Esophagus squamous epithelium (tissue), 5 donors: ENCODE data around the gene ARFGAP3. TPM values are rescaled to one million over a fixed set of nuclear protein-coding genes. Genes with fewer than 3 reads are reported as not detected.
A peak's percentile ranks its signal among the peaks of the same experiment; 100 is the strongest.

Experiments used
- DNase-seq: peaks from one replicate; lab custom pipeline; 2025; lab: John Stamatoyannopoulos, UW
- H3K27ac ChIP-seq, 4 donors: fragments of 200-600 bp; sonication (generic); one replicate each; pipeline ENCODE4 v1.5.1; 2016 to 2019; ENCODE audit warnings: mild to moderate bottlenecking in 1 of 4
- H3K27me3 ChIP-seq, 4 donors: fragments of 200-600 bp; sonication (generic); 1 replicate in 3 of 4; 2 replicates in 1 of 4; pipeline versions ENCODE4 v1.5.1 to v1.6.0; 2017 to 2021; ENCODE audit warnings: antibody characterized with exemption in 1 of 4
- H3K36me3 ChIP-seq, 3 donors: fragments of 200-600 bp; sonication (generic); one replicate each; pipeline ENCODE4 v1.5.1; 2016 to 2019
- H3K4me1 ChIP-seq, 3 donors: fragments of 200-600 bp; sonication (generic); one replicate each; pipeline ENCODE4 v1.5.1; 2017 to 2019
- H3K4me3 ChIP-seq, 4 donors: fragments of 200-600 bp; sonication (generic); 1 replicate in 3 of 4; 2 replicates in 1 of 4; pipeline ENCODE4 v1.5.1; 2016 to 2019; ENCODE audit warnings: mild to moderate bottlenecking in 2 of 4, moderate library complexity in 1 of 4
- H3K9me3 ChIP-seq, 3 donors: fragments of 200-600 bp; sonication (generic); one replicate each; pipeline ENCODE4 v1.5.1; 2016 to 2019
- CTCF ChIP-seq, 6 experiments: fragments of 450-650 bp in 4 of 6; fragments of 200-600 bp in 2 of 6; sonication (generic) in 2 of 6; IDR thresholded peaks; one replicate each; pipeline ENCODE4 v1.5.1; 2016 to 2019; ENCODE audit warnings: antibody characterized with exemption in 6 of 6, mild to moderate bottlenecking in 4 of 6, moderate library complexity in 4 of 6
- POLR2A ChIP-seq, 4 donors: fragments of 450-650 bp; IDR thresholded peaks; one replicate each; pipeline ENCODE4 v1.6.1; 2017; ENCODE audit warnings: antibody characterized with exemption in 4 of 4, mild to moderate bottlenecking in 4 of 4, moderate library complexity in 3 of 4
- WGBS, 2 donors: methylation state at CpG; one replicate each; pipeline ENCODE4 v1.1.5; 2018; 5-methylcytosine and 5-hydroxymethylcytosine counted together
- intact Hi-C: fragments of 100-400 bp; cut with DNase I; formaldehyde crosslinking; loops from one replicate; pipeline ENCODE4 v1.15.0; 2022
- total RNA-seq, 4 donors: library from RNA; depleted of rRNA; stranded (reverse); fragments of >200 nt; gene quantifications; one replicate each; pipeline ENCODE4 v1.1.0, GENCODE V29; 2016
- donor health status: DM: yes; HTN: yes; CAD: no.

Gene ARFGAP3
- total RNA-seq, 4 donors from 2014 or later = 27.3 to 35.1 (median 30.5) TPM

GRCh38 chr22:42863349-42863961 is 6.4 kb upstream of the ARFGAP3 start:
- no peak overlapping the region for H3K27ac ChIP-seq
- no peaks in the 10 kb centered on the region for H3K9me3 ChIP-seq
- H3K36me3 ChIP-seq = no peaks in the 10 kb centered on the region
- WGBS, 2 donors = 32% methylated on average over 4 of the region's 4 CpGs
- peaks cover 2 to 29% (median 3%) of the 10 kb centered on the region in 3 donors for H3K4me1 ChIP-seq
- DNase-seq = no peak
- TF ChIP-seq CTCF (IDR thresholded peaks at IDR 0.05) = no peak
- no peak for TF ChIP-seq POLR2A (IDR thresholded peaks at IDR 0.05)
- no peaks in the 10 kb centered on the region for H3K27me3 ChIP-seq
- H3K4me3 ChIP-seq = no peak overlapping the region
- intact Hi-C loops = no loop called here

- Histone ChIP-seq H3K27ac (no peak overlapping the region), H3K9me3 (no peaks in the 10 kb centered on the region), H3K4me1 (peaks cover 3 to 27% (median 6%) of the 10 kb centered on the region in 3 donors), H3K27me3 (no peaks in the 10 kb centered on the region), H3K4me3 (no peak overlapping the region), H3K36me3 (no peaks in the 10 kb centered on the region)
- WGBS, 2 donors = 72 to 84% methylated on average over 7 of the region's 7 CpGs
- TF ChIP-seq POLR2A (IDR thresholded peaks at IDR 0.05) (no peak), CTCF (IDR thresholded peaks at IDR 0.05) (no peak)
- intact Hi-C loops = no loop called here
- DNase-seq = no peak
These were observed 5.1 kb upstream of the ARFGAP3 start for GRCh38 chr22:42862045-42862734.

- Histone ChIP-seq H3K9me3 (no peaks in the 10 kb centered on the region), H3K4me3 (no peak overlapping the region), H3K4me1 (peaks cover 4 to 31% (median 6%) of the 10 kb centered on the region in 3 donors), H3K27me3 (no peaks in the 10 kb centered on the region), H3K36me3 (no peaks in the 10 kb centered on the region), H3K27ac (no peak overlapping the region)
- DNase-seq = no peak
- intact Hi-C loops = no loop called here
- 42 to 58% methylated on average over 3 to 4 of the region's 4 CpGs for WGBS, 2 donors
- TF ChIP-seq POLR2A (IDR thresholded peaks at IDR 0.05) (no peak), CTCF (IDR thresholded peaks at IDR 0.05) (no peak)
These were observed 3.9 kb upstream of the ARFGAP3 start for GRCh38 chr22:42860968-42861367.

- Histone ChIP-seq H3K27ac (peak overlapping the region in 3 of 4 donors; percentile 93 to 98 (median 98)), H3K27me3 (no peaks in the 10 kb centered on the region), H3K9me3 (no peaks in the 10 kb centered on the region), H3K4me3 (peak overlapping the region in 3 of 4 donors; percentile 84 to 90 (median 84)), H3K4me1 (peaks cover 10 to 51% (median 17%) of the 10 kb centered on the region in 3 donors), H3K36me3 (peaks cover 0 to 10% (median 0%) of the 10 kb centered on the region in 3 donors)
- no peak for DNase-seq
- TF ChIP-seq CTCF (IDR thresholded peaks at IDR 0.05) (no peak), POLR2A (IDR thresholded peaks at IDR 0.05) (no peak)
- intact Hi-C loops = no loop called here
- 95 to 98% methylated on average over 11 to 12 of the region's 14 CpGs for WGBS, 2 donors
These were observed 890 bp upstream of the ARFGAP3 start for GRCh38 chr22:42857845-42858481.
